ENCODE measurements around the gene ARHGAP21. TPM values are rescaled to one million over a fixed set of nuclear protein-coding genes. Genes with fewer than 3 reads are reported as not detected.

Gene ARHGAP21
- polyA plus RNA-seq, 2 of the 4 experiments (the other 2 are of a cell fraction), result 30.5 to 84.4 TPM

GRCh38 chr10:24680647-24681524 is 42.8 kb downstream of the ARHGAP21 start (continued):
- TF ChIP-seq ELK1 (IDR thresholded peaks at IDR 0.05; ENCODE audit: low read depth, low read length) (no peak), HMGXB4 (CRISPR knock-in tag; IDR thresholded peaks at IDR 0.05; ENCODE audit: borderline replicate concordance) (no peak), CEBPB (IDR thresholded peaks at IDR 0.05) (no peak)

- CTCF ChIA-PET, result interaction anchor here (0.5 kb wide), 1 partner anchor 85 kb away, joined by 3 read pairs; no protein-coding TSS in a partner anchor
- FAIRE-seq (no peak), ATAC-seq (no peak), DNase-seq (ENCODE audit: low read depth in 1 of 2, low spot score in 1 of 2) (no peak)
- Histone ChIP-seq H3K4me2 (no peak overlapping the region), H3K4me3 (no peak overlapping the region), H3K4me1 (peaks cover 22% of the 10 kb centered on the region), H3K27ac (no peak overlapping the region), H3K9me3 (peaks cover 10% of the 10 kb centered on the region; the same call in 1 of the 3 replicates)
- POLR2A ChIA-PET, result no interaction called here
- 87% methylated on average over 2 of the region's 2 CpGs for WGBS (ENCODE audit: missing lambda C conversion rate)
- TF ChIP-seq BHLHE40 (IDR thresholded peaks at IDR 0.05; ENCODE audit: low read depth, low read length), result no peak
- no peak for TF ChIP-seq NPAS2 (CRISPR knock-in tag; IDR thresholded peaks at IDR 0.05; ENCODE audit: borderline replicate concordance)
- no peak for TF ChIP-seq PBX3 (IDR thresholded peaks at IDR 0.05)
- no peak for TF ChIP-seq SMC3 (IDR thresholded peaks at IDR 0.05)
- TF ChIP-seq RARB (CRISPR knock-in tag; IDR thresholded peaks at IDR 0.05), result no peak
- TF ChIP-seq ELK1 (IDR thresholded peaks at IDR 0.05; ENCODE audit: low read depth, low read length), result no peak
- TF ChIP-seq KDM5A (IDR thresholded peaks at IDR 0.05), result no peak
- TF ChIP-seq USF2 (IDR thresholded peaks at IDR 0.05), result no peak
- TF ChIP-seq NR3C1 (IDR thresholded peaks at IDR 0.05), result no peak
- no peak for TF ChIP-seq CHD2 (IDR thresholded peaks at IDR 0.05; ENCODE audit: low read length, partially characterized antibody)
- no peak for TF ChIP-seq ZNF302 (CRISPR knock-in tag; IDR thresholded peaks at IDR 0.05)
- no peak for TF ChIP-seq HEYL (CRISPR knock-in tag; IDR thresholded peaks at IDR 0.05)
- no peak for TF ChIP-seq POLR2A (IDR thresholded peaks at IDR 0.05; ENCODE audit: low read length)
- TF ChIP-seq MAZ (IDR thresholded peaks at IDR 0.05; ENCODE audit: borderline replicate concordance, low read depth, low read length), result no peak
- no peak for TF ChIP-seq ZC3H11A (IDR thresholded peaks at IDR 0.05)
- no peak for TF ChIP-seq KDM1A (IDR thresholded peaks at IDR 0.05; ENCODE audit: low read depth)
- no peak for TF ChIP-seq HOXB13 (CRISPR knock-in tag; IDR thresholded peaks at IDR 0.05; ENCODE audit: low read depth)
- TF ChIP-seq MYC (IDR thresholded peaks at IDR 0.05; ENCODE audit: borderline replicate concordance, low read length), result no peak
Observed at GRCh38 chr10:24678757-24679156, 44.9 kb downstream of the ARHGAP21 start.

Measured in A549 (cell line).